Hematopoietic multipotent progenitor cell treated with erythropoietin and hydrocortisone succinate and interleukin-3 and kit ligand, for 17 days (in vitro differentiated cells): Measurements from ENCODE around the gene FUT4.
"Not testable (repeated sequence)": the region's sequence is repeated elsewhere in the genome, so short reads cannot be mapped to it uniquely, and the experiment has no call there.

Source experiments
- DNase-seq: peaks from one replicate; pipeline ENCODE4 v3.0.0-alpha.2; 2015; ENCODE audit warnings: low spot score

Gene FUT4

DNA sequence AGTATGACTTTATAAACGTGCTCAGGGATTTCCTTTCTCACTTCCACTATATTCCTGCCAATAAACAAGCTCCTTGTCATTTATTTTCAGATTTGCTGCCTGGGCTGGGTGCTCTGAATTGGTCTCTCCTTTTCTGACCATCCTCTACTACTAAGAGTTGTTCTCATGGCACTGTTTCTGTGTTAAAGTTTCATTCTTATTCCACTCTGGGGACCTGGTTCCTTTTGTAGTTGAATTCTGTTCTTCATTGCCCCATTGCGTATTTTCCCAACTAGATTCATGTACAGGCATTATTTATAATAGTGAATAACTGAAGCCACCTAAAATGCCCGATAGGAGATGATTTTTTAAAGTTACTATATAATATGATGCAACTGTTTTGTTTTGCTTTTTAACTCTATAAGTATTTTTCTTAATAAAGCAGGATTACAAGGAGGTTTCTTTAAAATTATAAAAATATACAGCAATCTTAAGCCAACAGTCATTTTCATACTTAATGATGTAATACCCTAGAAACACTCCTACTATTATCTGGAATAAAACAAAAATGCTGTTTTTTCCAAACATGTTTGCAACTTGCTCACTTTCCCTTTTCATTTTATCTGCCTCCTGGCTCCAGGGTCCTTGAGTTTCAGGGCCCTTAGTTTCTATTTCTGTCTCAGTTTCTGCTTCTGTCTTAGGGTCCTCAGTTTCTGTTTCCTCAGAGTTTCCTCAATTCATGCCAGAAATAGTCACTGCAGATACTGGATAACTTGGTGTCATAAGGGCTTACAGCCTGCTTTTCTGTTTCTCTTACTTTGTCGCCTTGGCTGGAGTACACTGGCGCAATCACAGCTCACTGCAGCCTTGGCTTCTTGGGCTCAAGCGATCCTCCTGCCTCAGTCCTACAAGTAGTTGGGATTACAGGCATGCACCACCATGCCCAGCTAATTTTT is 9.8 kb upstream of the FUT4 start:
- DNase-seq = no peak

DNA sequence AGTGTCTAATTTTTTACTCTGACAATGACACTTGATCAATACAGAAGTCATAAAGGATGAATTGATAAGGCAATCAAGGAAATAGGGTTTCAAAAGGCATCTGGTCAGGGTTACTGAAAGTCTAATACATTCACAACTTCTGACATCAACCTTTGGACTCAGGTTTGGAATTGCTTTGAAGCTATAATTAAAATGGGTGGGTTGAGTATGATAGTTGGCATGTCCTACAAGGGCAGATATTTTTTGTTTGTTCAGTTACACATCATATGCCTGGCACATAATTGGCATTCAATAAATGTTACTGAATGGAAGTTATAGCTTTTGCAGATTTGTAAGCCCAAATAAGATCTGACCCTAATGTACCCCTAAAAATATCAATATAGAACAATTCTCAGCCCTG is 7.3 kb upstream of the FUT4 start:
- DNase-seq = no peak

DNA sequence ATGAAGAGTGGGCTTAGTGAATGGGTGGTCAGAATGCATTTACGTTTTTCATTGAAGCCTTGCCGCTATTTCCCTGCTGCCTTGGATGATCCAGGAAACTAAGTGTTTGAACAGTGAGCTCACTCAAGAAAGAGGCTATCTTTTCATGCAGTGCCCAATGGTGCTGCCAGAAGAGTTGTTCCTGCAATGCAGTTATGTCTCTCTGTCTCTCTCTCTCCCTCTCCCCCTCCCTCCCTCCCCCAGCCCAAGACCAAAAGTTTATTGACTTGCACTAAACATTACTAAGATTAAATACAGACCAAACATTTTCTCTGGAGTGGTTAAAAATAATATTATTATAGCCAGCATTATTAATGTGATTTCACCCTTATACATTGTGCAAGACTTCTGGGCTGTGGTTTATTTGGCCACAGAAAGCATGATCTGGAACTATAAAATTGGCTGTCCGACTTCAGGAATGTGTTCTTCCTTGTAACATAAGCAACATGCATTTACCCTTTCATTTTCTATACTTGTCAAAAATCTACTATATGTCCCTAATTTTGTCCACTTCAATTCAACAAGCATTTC is 6.6 kb upstream of the FUT4 start:
- no peak for DNase-seq

DNA sequence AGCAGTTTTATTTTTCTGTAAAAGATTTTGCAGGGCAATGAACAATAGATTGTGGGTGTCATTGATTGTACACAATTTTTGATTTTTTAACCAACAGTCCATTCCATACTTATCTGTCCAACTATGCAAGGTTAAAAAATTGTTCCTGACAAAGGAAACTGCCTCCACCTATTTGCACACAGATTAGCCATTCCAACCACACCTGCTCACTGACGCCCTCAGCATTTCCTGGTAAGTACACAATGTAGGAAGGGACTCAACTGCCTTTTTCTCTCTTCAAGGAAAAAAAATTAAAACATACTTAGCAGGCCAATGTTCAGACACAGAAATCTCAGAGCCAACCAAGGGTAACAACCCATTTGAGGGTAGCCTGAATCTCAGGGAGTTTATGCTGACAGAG is 4.3 kb upstream of the FUT4 start:
- DNase-seq = no peak

DNA sequence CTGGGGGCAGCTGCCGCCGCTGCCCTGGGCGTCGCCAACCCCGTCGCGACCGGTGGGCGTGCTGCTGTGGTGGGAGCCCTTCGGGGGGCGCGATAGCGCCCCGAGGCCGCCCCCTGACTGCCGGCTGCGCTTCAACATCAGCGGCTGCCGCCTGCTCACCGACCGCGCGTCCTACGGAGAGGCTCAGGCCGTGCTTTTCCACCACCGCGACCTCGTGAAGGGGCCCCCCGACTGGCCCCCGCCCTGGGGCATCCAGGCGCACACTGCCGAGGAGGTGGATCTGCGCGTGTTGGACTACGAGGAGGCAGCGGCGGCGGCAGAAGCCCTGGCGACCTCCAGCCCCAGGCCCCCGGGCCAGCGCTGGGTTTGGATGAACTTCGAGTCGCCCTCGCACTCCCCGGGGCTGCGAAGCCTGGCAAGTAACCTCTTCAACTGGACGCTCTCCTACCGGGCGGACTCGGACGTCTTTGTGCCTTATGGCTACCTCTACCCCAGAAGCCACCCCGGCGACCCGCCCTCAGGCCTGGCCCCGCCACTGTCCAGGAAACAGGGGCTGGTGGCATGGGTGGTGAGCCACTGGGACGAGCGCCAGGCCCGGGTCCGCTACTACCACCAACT is 1.0 kb downstream of the FUT4 start:
- no peak for DNase-seq

DNA sequence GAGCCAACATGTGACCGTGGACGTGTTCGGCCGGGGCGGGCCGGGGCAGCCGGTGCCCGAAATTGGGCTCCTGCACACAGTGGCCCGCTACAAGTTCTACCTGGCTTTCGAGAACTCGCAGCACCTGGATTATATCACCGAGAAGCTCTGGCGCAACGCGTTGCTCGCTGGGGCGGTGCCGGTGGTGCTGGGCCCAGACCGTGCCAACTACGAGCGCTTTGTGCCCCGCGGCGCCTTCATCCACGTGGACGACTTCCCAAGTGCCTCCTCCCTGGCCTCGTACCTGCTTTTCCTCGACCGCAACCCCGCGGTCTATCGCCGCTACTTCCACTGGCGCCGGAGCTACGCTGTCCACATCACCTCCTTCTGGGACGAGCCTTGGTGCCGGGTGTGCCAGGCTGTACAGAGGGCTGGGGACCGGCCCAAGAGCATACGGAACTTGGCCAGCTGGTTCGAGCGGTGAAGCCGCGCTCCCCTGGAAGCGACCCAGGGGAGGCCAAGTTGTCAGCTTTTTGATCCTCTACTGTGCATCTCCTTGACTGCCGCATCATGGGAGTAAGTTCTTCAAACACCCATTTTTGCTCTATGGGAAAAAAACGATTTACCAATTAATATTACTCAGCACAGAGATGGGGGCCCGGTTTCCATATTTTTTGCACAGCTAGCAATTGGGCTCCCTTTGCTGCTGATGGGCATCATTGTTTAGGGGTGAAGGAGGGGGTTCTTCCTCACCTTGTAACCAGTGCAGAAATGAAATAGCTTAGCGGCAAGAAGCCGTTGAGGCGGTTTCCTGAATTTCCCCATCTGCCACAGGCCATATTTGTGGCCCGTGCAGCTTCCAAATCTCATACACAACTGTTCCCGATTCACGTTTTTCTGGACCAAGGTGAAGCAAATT is 1.8 kb downstream of the FUT4 start:
- no peak for DNase-seq

DNA sequence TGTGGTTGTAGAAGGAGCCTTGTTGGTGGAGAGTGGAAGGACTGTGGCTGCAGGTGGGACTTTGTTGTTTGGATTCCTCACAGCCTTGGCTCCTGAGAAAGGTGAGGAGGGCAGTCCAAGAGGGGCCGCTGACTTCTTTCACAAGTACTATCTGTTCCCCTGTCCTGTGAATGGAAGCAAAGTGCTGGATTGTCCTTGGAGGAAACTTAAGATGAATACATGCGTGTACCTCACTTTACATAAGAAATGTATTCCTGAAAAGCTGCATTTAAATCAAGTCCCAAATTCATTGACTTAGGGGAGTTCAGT is 2.4 kb downstream of the FUT4 start:
- DNase-seq = no peak

DNA sequence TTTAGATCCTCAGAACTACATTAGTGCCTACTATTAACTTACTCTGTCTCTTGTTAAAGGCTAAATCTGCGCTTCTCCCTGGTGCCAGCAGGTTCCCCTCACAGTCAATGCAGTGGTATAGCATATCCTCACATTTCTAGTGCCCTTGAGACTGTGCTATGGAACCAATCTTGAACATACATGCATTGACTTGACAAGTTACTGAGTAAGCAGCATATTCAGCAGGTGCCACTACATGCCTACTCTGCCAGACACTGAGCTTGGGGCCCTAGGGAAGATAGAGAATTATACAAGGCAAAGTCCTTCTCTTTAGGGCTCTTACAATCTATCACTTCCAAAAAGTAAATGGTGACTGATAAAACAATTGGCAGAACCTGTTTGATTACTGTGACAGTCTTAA is 3.2 kb downstream of the FUT4 start:
- no peak for DNase-seq

DNA sequence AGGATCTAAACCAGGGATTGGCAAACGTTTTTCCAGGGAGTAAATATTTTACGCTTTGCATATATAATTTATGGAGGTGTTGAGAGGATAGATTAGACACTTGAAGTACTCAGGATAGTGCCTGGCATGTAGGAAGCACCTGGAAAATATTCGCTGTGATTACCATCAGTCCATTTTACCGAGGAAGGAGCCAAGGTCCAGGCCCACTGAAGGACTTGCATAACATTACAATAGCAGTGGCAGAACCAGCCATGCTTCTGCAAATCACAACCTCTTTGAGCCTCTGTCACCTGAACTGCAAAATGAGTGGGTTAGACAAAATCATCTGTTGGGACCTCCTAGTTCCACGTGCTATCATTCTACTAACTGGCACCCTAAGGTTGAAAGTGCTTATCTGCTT is 5.4 kb downstream of the FUT4 start:
- no peak for DNase-seq

DNA sequence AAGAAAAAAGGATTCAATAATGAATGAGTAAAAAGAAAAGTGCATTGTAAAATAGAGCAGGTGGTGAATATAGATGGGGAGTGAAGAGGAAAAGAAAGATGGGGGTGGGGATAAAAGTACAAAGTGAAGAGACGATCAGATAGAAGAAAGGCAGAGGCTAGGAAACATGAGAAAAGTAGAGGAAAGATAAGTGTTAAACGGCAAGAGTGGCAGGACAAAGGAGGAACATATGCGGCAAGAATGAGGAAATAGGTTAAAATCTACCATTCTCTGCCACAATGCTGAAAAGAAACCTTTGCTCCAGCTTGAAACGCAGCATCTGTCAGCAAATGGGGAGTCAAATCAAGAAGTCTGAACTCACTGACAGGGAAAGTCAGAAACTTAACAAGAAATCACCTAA is 6.8 kb downstream of the FUT4 start:
- no peak for DNase-seq

DNA sequence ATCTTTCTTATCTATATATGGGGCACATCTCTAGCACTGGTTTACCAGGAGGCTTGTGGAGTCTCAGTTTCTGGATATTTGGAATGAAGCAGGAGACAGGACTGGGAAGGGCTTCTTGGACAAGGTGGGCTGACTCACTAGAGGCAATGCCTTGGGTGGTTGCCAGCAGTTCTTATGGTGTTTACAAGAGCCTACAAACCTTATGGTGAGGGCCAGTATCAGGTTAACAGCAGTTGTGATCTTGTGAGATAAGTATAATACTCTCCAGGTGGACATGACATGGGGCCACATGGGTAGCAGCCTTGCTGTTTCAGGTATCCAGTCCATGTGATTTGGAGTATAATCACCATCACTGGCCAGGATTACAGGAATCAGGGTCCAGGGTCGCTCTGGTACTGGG is 10.2 kb downstream of the FUT4 start:
- DNase-seq = no peak

DNA sequence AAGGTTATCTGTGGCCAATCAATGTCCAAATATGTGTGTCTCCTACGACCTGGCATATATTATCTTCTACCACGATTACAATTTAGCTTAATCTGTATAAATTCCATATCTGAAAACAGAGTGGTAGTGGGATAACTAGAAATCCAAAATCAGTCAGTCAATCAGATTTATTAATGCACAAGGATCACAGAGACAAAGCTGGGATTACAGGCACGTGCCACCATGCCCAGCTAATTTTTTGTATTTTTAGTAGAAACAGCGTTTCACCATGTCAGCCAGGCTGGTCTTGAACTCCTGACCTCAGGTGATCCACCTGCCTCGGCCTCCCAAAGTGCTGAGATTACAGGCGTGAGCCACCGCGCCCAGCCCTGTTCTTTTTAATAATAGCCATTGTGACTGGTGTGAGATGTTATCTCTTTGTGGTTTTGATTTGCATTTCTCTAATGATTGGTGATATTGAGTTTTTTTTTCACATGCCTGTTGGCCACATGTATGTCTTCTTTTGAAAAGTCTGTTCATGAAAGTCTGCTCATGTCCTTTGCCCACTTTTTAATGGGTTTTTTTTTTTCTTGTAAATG is 12.1 kb downstream of the FUT4 start:
- not testable (repeated sequence) for DNase-seq

DNA sequence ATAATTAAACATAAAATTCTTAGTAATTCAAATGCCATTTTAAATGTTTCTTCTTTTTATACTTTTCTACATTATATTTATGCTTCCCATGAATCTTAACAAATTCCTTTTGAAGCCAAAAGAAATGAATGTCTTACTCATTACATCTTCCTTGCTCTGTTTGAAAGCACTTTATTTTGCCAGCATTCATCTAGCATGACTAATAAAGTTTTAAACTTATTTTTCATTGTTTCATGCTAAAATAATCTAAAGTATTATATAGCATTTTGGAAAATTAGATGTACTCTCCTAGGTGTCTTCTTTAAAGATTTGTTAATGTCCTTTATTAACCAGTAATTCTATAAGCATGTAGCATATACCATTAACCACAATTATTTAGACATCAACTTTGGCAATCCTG is 13.7 kb downstream of the FUT4 start:
- no peak for DNase-seq

DNA sequence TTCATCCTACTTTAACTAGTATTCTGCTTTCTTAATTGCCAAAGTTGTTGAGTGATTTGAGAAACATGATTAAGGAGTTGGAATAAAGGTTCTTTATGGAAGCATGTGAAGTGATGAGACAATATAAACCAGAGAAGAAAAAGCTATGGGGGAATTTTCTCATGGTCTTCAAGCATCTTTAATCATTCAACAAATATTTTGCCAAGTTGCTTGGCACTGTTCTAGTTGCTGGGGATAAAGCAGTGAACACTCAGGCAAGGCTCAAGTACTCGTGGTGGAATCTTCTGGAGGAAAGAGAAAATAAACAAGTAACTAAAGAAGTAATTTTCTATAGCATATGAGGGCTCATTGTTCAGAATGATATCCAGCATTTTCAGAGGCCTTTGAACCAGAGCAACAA is 14.3 kb downstream of the FUT4 start:
- no peak for DNase-seq

DNA sequence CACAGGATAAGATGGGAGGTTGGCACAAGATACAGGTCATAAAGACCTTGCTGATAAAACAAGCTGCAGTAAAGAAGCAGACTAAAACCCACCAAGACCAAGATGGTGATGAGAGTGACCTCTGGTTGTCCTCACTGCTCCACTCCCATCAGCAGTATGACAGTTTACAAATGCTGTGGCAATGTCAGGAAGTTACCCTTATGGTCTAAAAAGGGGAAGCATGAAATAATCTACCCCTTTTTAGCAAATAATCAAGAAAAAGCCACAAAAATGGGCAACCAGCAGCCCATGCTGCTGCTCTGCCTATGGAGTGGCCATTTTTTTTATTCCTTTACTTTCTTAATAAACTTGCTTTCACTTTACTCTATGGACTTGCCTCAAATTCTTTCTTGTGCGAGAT is 14.7 kb downstream of the FUT4 start:
- DNase-seq = no peak

DNA sequence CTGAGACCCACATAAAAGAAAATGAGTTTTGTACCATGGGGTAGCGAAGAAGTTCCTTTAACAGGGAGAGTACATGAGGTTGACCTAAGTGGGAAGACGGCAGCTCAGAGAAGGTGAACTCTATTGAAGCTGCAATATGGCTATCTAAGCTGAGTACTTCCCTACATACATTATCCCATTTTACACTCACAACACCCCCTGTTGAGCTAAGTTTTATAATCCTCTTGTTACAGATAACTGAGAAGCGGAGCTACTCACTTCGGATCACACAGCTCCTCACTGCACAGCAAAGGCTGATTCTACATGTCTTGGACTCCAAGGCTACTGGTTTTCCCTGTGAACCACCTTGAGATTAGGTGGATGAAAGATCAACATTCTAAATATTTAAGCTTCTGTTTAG is 15.2 kb downstream of the FUT4 start:
- DNase-seq = no peak

DNA sequence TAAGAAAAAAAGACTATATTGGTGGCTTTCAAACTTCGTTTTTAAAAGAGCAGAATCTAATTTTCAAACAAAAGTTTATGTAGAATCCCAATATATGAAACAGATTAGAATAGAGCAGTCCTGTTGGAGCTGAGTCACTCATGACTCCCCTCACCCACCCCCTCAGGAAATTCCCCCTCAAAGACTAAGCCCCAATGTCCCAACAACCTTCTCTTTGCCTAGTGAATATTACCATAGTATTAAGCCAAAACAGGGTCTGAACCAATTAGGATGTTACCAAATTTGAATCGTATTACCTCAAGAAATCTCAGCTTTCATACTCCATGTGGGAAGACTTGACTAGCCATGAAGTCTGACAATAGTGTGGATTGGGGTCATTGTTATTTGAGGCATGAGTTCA is 15.6 kb downstream of the FUT4 start:
- DNase-seq = no peak

DNA sequence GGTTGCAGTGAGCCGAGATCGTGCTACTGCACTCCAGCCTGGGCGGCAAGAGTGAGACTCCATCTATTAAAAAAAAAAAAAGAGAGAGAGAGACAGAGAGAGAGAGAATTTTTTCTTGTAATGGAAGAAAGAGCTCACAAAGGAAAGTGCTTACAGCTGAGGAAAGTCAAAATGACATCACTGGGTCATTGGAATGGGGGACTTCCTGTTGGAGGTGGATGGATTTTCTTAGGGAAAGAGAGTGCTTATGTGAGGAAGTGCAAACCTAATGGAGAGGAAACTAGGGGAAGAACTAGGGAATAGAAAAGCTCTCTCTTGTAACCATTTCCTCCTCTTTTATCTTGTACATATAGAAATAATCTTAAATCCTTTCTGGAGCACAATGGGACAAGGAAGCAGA is 17.1 kb downstream of the FUT4 start:
- no peak for DNase-seq

DNA sequence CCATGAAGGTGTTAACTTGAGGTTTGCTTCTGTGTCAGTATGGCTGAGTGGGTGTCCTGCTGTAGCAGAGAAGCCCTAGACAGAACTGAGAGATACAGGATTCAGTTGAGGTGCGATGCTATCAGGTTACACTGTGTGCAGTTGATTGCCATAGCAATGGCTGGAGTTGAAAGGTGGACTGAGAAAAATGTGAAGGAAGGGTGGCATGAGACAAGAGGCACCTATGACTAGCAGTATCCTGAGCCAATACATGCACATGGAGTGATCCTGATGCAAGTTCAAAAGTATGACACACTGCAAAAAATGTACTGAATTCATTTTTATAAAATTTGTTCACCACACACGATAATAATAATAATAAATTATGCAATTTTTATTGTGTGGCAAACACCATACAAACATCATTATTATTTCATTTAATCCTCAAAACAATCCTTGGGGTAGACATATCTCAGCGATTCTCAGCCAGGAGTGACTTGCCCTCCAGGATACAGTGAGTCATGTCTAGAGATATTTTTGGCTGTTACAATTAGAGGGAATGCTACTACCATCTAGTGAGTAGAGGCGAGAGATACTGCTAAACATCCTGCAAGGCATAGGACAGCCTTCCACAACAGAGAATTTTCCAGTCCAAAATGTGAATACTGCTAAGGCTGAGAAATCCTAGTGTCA is 19.6 kb downstream of the FUT4 start:
- DNase-seq = no peak

DNA sequence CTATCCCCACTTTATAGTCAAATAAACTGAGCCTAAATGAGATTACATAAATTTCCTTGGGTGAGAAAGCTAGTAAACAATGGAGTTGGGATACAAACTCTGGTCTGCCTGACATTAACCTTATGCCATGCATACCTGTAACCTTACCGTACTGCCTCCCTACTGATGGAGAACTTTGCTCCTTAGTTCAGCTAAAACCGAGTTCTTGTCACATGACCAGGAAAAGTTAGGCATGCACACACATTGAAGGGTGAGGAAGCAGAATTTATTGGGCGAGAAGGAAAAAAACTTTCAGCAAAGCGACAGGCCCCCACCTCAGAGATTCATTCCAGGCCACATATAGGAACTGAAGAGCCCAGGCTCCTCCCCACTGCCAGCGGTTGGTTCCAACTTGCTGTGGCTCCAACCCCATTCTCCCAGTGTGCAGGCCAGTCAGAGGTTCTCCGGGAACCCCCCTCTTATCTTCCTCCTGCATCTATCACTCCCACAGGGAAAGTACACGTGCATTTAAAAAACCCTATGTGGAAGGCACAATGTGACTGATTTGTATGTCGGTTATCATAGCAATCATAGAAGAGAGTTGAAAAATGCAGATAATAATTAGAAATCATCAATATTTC is 20.2 kb downstream of the FUT4 start:
- DNase-seq = no peak

DNA sequence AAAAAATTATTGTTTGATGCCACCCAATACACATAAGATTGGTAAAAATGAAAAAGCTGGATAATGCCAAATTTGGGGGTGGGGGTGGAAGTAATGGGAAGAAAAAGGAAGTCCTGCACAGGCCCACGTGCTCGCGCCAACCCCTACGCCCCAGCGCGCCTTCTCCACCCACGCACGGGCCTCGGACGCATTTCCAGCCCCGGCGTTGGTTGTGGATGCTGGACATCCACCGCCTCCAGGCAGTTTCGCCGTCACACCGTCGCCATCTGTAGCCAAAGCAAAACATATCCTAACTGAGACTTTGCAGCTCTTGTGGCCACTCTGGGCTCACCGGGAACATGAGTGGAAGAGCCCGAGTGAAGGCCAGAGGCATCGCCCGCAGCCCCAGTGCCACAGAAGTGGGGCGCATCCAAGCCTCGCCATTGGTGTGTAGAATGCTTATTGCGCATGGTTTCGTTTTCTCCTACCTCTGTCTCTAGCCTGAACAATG is 23.5 kb downstream of the FUT4 start, which contains the start of gene PIWIL4:
Gene PIWIL4, plus strand, starts transcription at position 188 of the 490 bp plus-strand sequence. Its CDS starts 151 bp downstream, at position 339.
- no peak for DNase-seq
